ENCODE measurements around the gene ATG2B. TPM values are rescaled to one million over a fixed set of nuclear protein-coding genes. Genes with fewer than 3 reads are reported as not detected.

ATG2B gene
- polyA plus RNA-seq, 4 donors, result 3.8 to 32.0 (median 4.9) TPM

- no peak for FAIRE-seq
- Histone ChIP-seq H3K4me1 (ENCODE audit: control insufficient read depth in 3 of 3, insufficient read depth in 2 of 3, low read depth in 1 of 3, low read length in 2 of 3) (peaks cover 0 to 17% (median 4%) of the 10 kb centered on the region in 3 donors), H3K4me3 (ENCODE audit: low read depth in 1 of 3, low read length in 3 of 3) (no peak within 1 kb of the TSS), H3K9me3 (ENCODE audit: control insufficient read depth in 2 of 2, insufficient read depth in 1 of 2, low read depth in 1 of 2, low read length in 1 of 2) (peaks cover 0 to 8% of the 10 kb centered on the region in 2 donors), H3K27me3 (ENCODE audit: control insufficient read depth in 3 of 3, insufficient read depth in 3 of 3, low read length in 3 of 3) (peaks cover 0 to 2% (median 0%) of the 10 kb centered on the region in 3 donors), H3K27ac (ENCODE audit: low read depth in 1 of 3, low read length in 2 of 3) (peak within 1 kb of the TSS in 2 of 3 donors; percentile 29 to 30), H3K36me3 (ENCODE audit: control insufficient read depth in 3 of 3, insufficient read depth in 2 of 3, low read depth in 1 of 3, low read length in 3 of 3) (peaks cover 0 to 5% (median 0%) of the 10 kb centered on the region in 3 donors)
- 65 to 82% (median 74%) methylated on average over 12 of the region's 12 CpGs for WGBS, 3 donors
- no peak for DNase-seq
Observed at GRCh38 chr14:96255501-96256366, 107.4 kb downstream of the ATG2B start, which contains the start of gene BDKRB1. Gene BDKRB1, plus strand, starts transcription at chr14:96256210. Its CDS starts 7,473 bp downstream, at chr14:96263683.

GRCh38 chr14:96254687-96255086 lies 108.5 kb downstream of the ATG2B start:
- FAIRE-seq (no peak), DNase-seq (no peak)
- Histone ChIP-seq H3K27me3 (ENCODE audit: control insufficient read depth in 3 of 3, insufficient read depth in 3 of 3, low read length in 3 of 3) (peaks cover 0 to 2% (median 0%) of the 10 kb centered on the region in 3 donors), H3K4me1 (ENCODE audit: control insufficient read depth in 3 of 3, insufficient read depth in 2 of 3, low read depth in 1 of 3, low read length in 2 of 3) (peaks cover 0 to 20% (median 4%) of the 10 kb centered on the region in 3 donors), H3K27ac (ENCODE audit: low read depth in 1 of 3, low read length in 2 of 3) (no peak overlapping the region), H3K4me3 (ENCODE audit: low read depth in 1 of 3, low read length in 3 of 3) (no peak overlapping the region), H3K36me3 (ENCODE audit: control insufficient read depth in 3 of 3, insufficient read depth in 2 of 3, low read depth in 1 of 3, low read length in 3 of 3) (peaks cover 0 to 5% (median 0%) of the 10 kb centered on the region in 3 donors), H3K9me3 (ENCODE audit: control insufficient read depth in 2 of 2, insufficient read depth in 1 of 2, low read depth in 1 of 2, low read length in 1 of 2) (peaks cover 0 to 3% of the 10 kb centered on the region in 2 donors)
- WGBS, 3 donors, result 81 to 88% (median 87%) methylated on average over 11 of the region's 11 CpGs

GRCh38 chr14:96252999-96253539 lies 110.1 kb downstream of the ATG2B start:
- 66 to 84% (median 78%) methylated on average over 9 of the region's 9 CpGs for WGBS, 3 donors
- H3K27ac ChIP-seq (ENCODE audit: low read depth in 1 of 3, low read length in 2 of 3), result peak overlapping the region in 1 of 3 donors; percentile 55
- H3K4me3 ChIP-seq (ENCODE audit: low read depth in 1 of 3, low read length in 3 of 3), result no peak overlapping the region
- peaks cover 0 to 20% (median 8%) of the 10 kb centered on the region in 3 donors for H3K4me1 ChIP-seq (ENCODE audit: control insufficient read depth in 3 of 3, insufficient read depth in 2 of 3, low read depth in 1 of 3, low read length in 2 of 3)
- H3K9me3 ChIP-seq (ENCODE audit: control insufficient read depth in 2 of 2, insufficient read depth in 1 of 2, low read depth in 1 of 2, low read length in 1 of 2), result no peaks in the 10 kb centered on the region
- no peak for DNase-seq
- no peak for FAIRE-seq
- H3K27me3 ChIP-seq (ENCODE audit: control insufficient read depth in 3 of 3, insufficient read depth in 3 of 3, low read length in 3 of 3), result peaks cover 0 to 2% (median 0%) of the 10 kb centered on the region in 3 donors
- H3K36me3 ChIP-seq (ENCODE audit: control insufficient read depth in 3 of 3, insufficient read depth in 2 of 3, low read depth in 1 of 3, low read length in 3 of 3), result peaks cover 0 to 5% (median 0%) of the 10 kb centered on the region in 3 donors

- H3K27ac ChIP-seq (ENCODE audit: low read depth in 1 of 3, low read length in 2 of 3), result peak overlapping the region in 1 of 3 donors; percentile 55
Observed at GRCh38 chr14:96252323-96252998, 110.7 kb downstream of the ATG2B start.

GRCh38 chr14:96251656-96252155 lies 111.4 kb downstream of the ATG2B start:
- Histone ChIP-seq H3K9me3 (ENCODE audit: control insufficient read depth in 2 of 2, insufficient read depth in 1 of 2, low read depth in 1 of 2, low read length in 1 of 2) (no peaks in the 10 kb centered on the region), H3K27ac (ENCODE audit: low read depth in 1 of 3, low read length in 2 of 3) (no peak overlapping the region), H3K4me3 (ENCODE audit: low read depth in 1 of 3, low read length in 3 of 3) (no peak overlapping the region), H3K4me1 (ENCODE audit: control insufficient read depth in 3 of 3, insufficient read depth in 2 of 3, low read depth in 1 of 3, low read length in 2 of 3) (peaks cover 0 to 20% (median 4%) of the 10 kb centered on the region in 3 donors), H3K36me3 (ENCODE audit: control insufficient read depth in 3 of 3, insufficient read depth in 2 of 3, low read depth in 1 of 3, low read length in 3 of 3) (peaks cover 0 to 5% (median 0%) of the 10 kb centered on the region in 3 donors), H3K27me3 (ENCODE audit: control insufficient read depth in 3 of 3, insufficient read depth in 3 of 3, low read length in 3 of 3) (no peaks in the 10 kb centered on the region)
- 34 to 68% (median 47%) methylated on average over 4 of the region's 4 CpGs for WGBS, 3 donors
- DNase-seq (no peak), FAIRE-seq (no peak)

More at GRCh38 chr14:96252323-96252998, 110.7 kb downstream of the ATG2B start:
- Histone ChIP-seq H3K36me3 (ENCODE audit: control insufficient read depth in 3 of 3, insufficient read depth in 2 of 3, low read depth in 1 of 3, low read length in 3 of 3) (peaks cover 0 to 5% (median 0%) of the 10 kb centered on the region in 3 donors), H3K4me1 (ENCODE audit: control insufficient read depth in 3 of 3, insufficient read depth in 2 of 3, low read depth in 1 of 3, low read length in 2 of 3) (peaks cover 0 to 20% (median 8%) of the 10 kb centered on the region in 3 donors), H3K27me3 (ENCODE audit: control insufficient read depth in 3 of 3, insufficient read depth in 3 of 3, low read length in 3 of 3) (peaks cover 0 to 2% (median 0%) of the 10 kb centered on the region in 3 donors), H3K4me3 (ENCODE audit: low read depth in 1 of 3, low read length in 3 of 3) (no peak overlapping the region), H3K9me3 (ENCODE audit: control insufficient read depth in 2 of 2, insufficient read depth in 1 of 2, low read depth in 1 of 2, low read length in 1 of 2) (no peaks in the 10 kb centered on the region)
- 85 to 89% (median 88%) methylated on average over 19 of the region's 19 CpGs for WGBS, 3 donors
- DNase-seq, result no peak
- FAIRE-seq, result no peak

- no peak overlapping the region for H3K4me3 ChIP-seq (ENCODE audit: low read depth in 1 of 3, low read length in 3 of 3)
- no peak for DNase-seq
- peaks cover 0 to 20% (median 3%) of the 10 kb centered on the region in 3 donors for H3K4me1 ChIP-seq (ENCODE audit: control insufficient read depth in 3 of 3, insufficient read depth in 2 of 3, low read depth in 1 of 3, low read length in 2 of 3)
- no peaks in the 10 kb centered on the region for H3K9me3 ChIP-seq (ENCODE audit: control insufficient read depth in 2 of 2, insufficient read depth in 1 of 2, low read depth in 1 of 2, low read length in 1 of 2)
- WGBS, 3 donors, result 34 to 58% (median 54%) methylated on average over 3 of the region's 3 CpGs
- H3K27ac ChIP-seq (ENCODE audit: low read depth in 1 of 3, low read length in 2 of 3), result no peak overlapping the region
- no peak for FAIRE-seq
- no peaks in the 10 kb centered on the region for H3K27me3 ChIP-seq (ENCODE audit: control insufficient read depth in 3 of 3, insufficient read depth in 3 of 3, low read length in 3 of 3)
- peaks cover 0 to 10% (median 0%) of the 10 kb centered on the region in 3 donors for H3K36me3 ChIP-seq (ENCODE audit: control insufficient read depth in 3 of 3, insufficient read depth in 2 of 3, low read depth in 1 of 3, low read length in 3 of 3)
Observed at GRCh38 chr14:96250485-96250884, 112.7 kb downstream of the ATG2B start.

- Histone ChIP-seq H3K4me3 (ENCODE audit: low read depth in 1 of 3, low read length in 3 of 3) (no peak overlapping the region), H3K27ac (ENCODE audit: low read depth in 1 of 3, low read length in 2 of 3) (no peak overlapping the region), H3K4me1 (ENCODE audit: control insufficient read depth in 3 of 3, insufficient read depth in 2 of 3, low read depth in 1 of 3, low read length in 2 of 3) (peaks cover 0 to 18% (median 3%) of the 10 kb centered on the region in 3 donors), H3K27me3 (ENCODE audit: control insufficient read depth in 3 of 3, insufficient read depth in 3 of 3, low read length in 3 of 3) (no peaks in the 10 kb centered on the region), H3K36me3 (ENCODE audit: control insufficient read depth in 3 of 3, insufficient read depth in 2 of 3, low read depth in 1 of 3, low read length in 3 of 3) (peaks cover 0 to 10% (median 0%) of the 10 kb centered on the region in 3 donors), H3K9me3 (ENCODE audit: control insufficient read depth in 2 of 2, insufficient read depth in 1 of 2, low read depth in 1 of 2, low read length in 1 of 2) (no peaks in the 10 kb centered on the region)
- FAIRE-seq (no peak), DNase-seq (no peak)
- WGBS, 3 donors, result 45 to 92% (median 73%) methylated on average over 5 of the region's 5 CpGs
Observed at GRCh38 chr14:96249029-96249428, 114.1 kb downstream of the ATG2B start.

GRCh38 chr14:96247031-96247430 lies 116.1 kb downstream of the ATG2B start:
- Histone ChIP-seq H3K27ac (ENCODE audit: low read depth in 1 of 3, low read length in 2 of 3) (no peak overlapping the region), H3K36me3 (ENCODE audit: control insufficient read depth in 3 of 3, insufficient read depth in 2 of 3, low read depth in 1 of 3, low read length in 3 of 3) (peaks cover 0 to 14% (median 0%) of the 10 kb centered on the region in 3 donors), H3K27me3 (ENCODE audit: control insufficient read depth in 3 of 3, insufficient read depth in 3 of 3, low read length in 3 of 3) (no peaks in the 10 kb centered on the region), H3K4me3 (ENCODE audit: low read depth in 1 of 3, low read length in 3 of 3) (no peak overlapping the region), H3K4me1 (ENCODE audit: control insufficient read depth in 3 of 3, insufficient read depth in 2 of 3, low read depth in 1 of 3, low read length in 2 of 3) (peaks cover 0 to 12% (median 3%) of the 10 kb centered on the region in 3 donors), H3K9me3 (ENCODE audit: control insufficient read depth in 2 of 2, insufficient read depth in 1 of 2, low read depth in 1 of 2, low read length in 1 of 2) (peaks cover 0 to 9% of the 10 kb centered on the region in 2 donors)
- 82 to 94% (median 91%) methylated on average over 6 of the region's 6 CpGs for WGBS, 3 donors
- DNase-seq (no peak), FAIRE-seq (no peak)

Data from small intestine (tissue), 7 donors.